HEK293 (cell line): Measurements from ENCODE around the gene ARHGAP35.
A peak's percentile ranks its signal among the peaks of the same experiment; 100 is the strongest.

Experiments
- CTCF ChIA-PET: fragments of 350-600 bp; formaldehyde crosslinking; extraction: SDS; loops from one replicate; lab custom pipeline; 2021; ENCODE audit warnings: antibody characterized with exemption; lab: Yijun Ruan, JAX
- POLR2A ChIA-PET: fragments of 300-600 bp; formaldehyde crosslinking; extraction: SDS; loops from one replicate; lab custom pipeline; 2020; ENCODE audit warnings: antibody characterized with exemption, inconsistent platforms; lab: Yijun Ruan, JAX
- H3K27ac ChIP-seq: fragments of 200-500 bp; sonication (Bioruptor generic); 2 replicates; pipeline ENCODE4 v1.5.1; 2014; ENCODE audit warnings: low read depth, low read length, control low read depth, inconsistent platforms; ENCODE audit errors: extremely low read depth
- H3K36me3 ChIP-seq, 2 experiments: fragments of 200-500 bp in 1 of 2; sonication (Bioruptor generic) in 1 of 2; 1 replicate in 1 of 2; 2 replicates in 1 of 2; pipeline ENCODE4 v1.5.1; 2014 to 2017; ENCODE audit warnings: inconsistent platforms in 2 of 2, low read length in 2 of 2; ENCODE audit not compliant: control insufficient read depth in 2 of 2, insufficient read depth in 1 of 2
- H3K4me1 ChIP-seq: fragments of 200-500 bp; sonication (Bioruptor generic); 2 replicates; pipeline ENCODE4 v1.5.1; 2014; ENCODE audit warnings: mild to moderate bottlenecking, low read length, inconsistent platforms; ENCODE audit not compliant: control insufficient read depth, insufficient read depth
- H3K4me3 ChIP-seq: 2 replicates; pipeline ENCODE4 v1.5.1; 2011; ENCODE audit warnings: low read depth, mild to moderate bottlenecking, control low read depth, low read length, moderate library complexity
- H3K9me3 ChIP-seq: fragments of 200-500 bp; sonication (Bioruptor generic); 2 replicates; pipeline ENCODE4 v1.5.1; 2014; ENCODE audit warnings: low read depth, low read length, inconsistent platforms; ENCODE audit not compliant: control insufficient read depth, insufficient read depth
- CTCF ChIP-seq: fragments of 450-650 bp; formaldehyde crosslinking; IDR thresholded peaks from 2 replicates; pipeline ENCODE4 v1.5.1; 2016; ENCODE audit warnings: missing biosample characterization, missing genetic modification characterization
- GLIS1 ChIP-seq: fragments of 450-650 bp; formaldehyde crosslinking; IDR thresholded peaks from 2 replicates; pipeline ENCODE4 v1.5.1; 2016; ENCODE audit warnings: missing biosample characterization, missing genetic modification characterization
- KLF7 ChIP-seq: fragments of 450-650 bp; formaldehyde crosslinking; IDR thresholded peaks from 2 replicates; pipeline ENCODE4 v1.5.1; 2016; ENCODE audit warnings: missing biosample characterization, missing genetic modification characterization, borderline replicate concordance
- PRDM1 ChIP-seq: fragments of 450-650 bp; formaldehyde crosslinking; IDR thresholded peaks from 2 replicates; pipeline ENCODE4; 2016; ENCODE audit warnings: missing biosample characterization, missing genetic modification characterization
- PRDM10 ChIP-seq: fragments of 450-650 bp; formaldehyde crosslinking; IDR thresholded peaks from 2 replicates; pipeline ENCODE4 v1.5.1; 2016; ENCODE audit warnings: missing biosample characterization, missing genetic modification characterization
- PRDM2 ChIP-seq: fragments of 450-650 bp; formaldehyde crosslinking; IDR thresholded peaks from 2 replicates; pipeline ENCODE4 v1.5.1; 2016; ENCODE audit warnings: missing biosample characterization, missing genetic modification characterization, borderline replicate concordance
- REST ChIP-seq: fragments of 450-650 bp; formaldehyde crosslinking; IDR thresholded peaks from 2 replicates; pipeline ENCODE4 v1.5.1; 2016; ENCODE audit warnings: missing biosample characterization, missing genetic modification characterization
- YY2 ChIP-seq: fragments of 450-650 bp; formaldehyde crosslinking; IDR thresholded peaks from 2 replicates; pipeline ENCODE4 v1.5.1; 2016; ENCODE audit warnings: missing biosample characterization, missing genetic modification characterization
- ZBTB20 ChIP-seq: fragments of 450-650 bp; formaldehyde crosslinking; IDR thresholded peaks from 2 replicates; pipeline ENCODE4 v1.5.1; 2016; ENCODE audit warnings: missing biosample characterization, missing genetic modification characterization
- ZNF239 ChIP-seq: fragments of 450-650 bp; formaldehyde crosslinking; IDR thresholded peaks from 2 replicates; pipeline ENCODE4 v1.5.1; 2016; ENCODE audit warnings: missing biosample characterization, missing genetic modification characterization
- ZNF398 ChIP-seq: fragments of 450-650 bp; formaldehyde crosslinking; IDR thresholded peaks from 2 replicates; pipeline ENCODE4 v1.5.1; 2017; ENCODE audit warnings: missing biosample characterization, missing genetic modification characterization
- ZNF501 ChIP-seq: fragments of 450-650 bp; formaldehyde crosslinking; IDR thresholded peaks from 2 replicates; pipeline ENCODE4 v1.5.1; 2016; ENCODE audit warnings: missing biosample characterization, missing genetic modification characterization
- ZNF626 ChIP-seq: fragments of 450-650 bp; sonication (Bioruptor Pico); formaldehyde crosslinking; IDR thresholded peaks from 2 replicates; pipeline ENCODE4 v1.5.1; 2018; ENCODE audit warnings: missing biosample characterization, missing genetic modification characterization, inconsistent platforms
- ZNF692 ChIP-seq: fragments of 450-650 bp; formaldehyde crosslinking; IDR thresholded peaks from 2 replicates; pipeline ENCODE4 v1.5.1; 2016; ENCODE audit warnings: missing biosample characterization, missing genetic modification characterization
- ZNF776 ChIP-seq: fragments of 450-650 bp; formaldehyde crosslinking; IDR thresholded peaks from 2 replicates; pipeline ENCODE4 v1.5.0; 2017; ENCODE audit warnings: missing biosample characterization, missing genetic modification characterization, borderline replicate concordance

Gene ARHGAP35

GRCh38 chr19:46861691-46862502 is 1.1 kb downstream of the ARHGAP35 start (continued):
- TF ChIP-seq ZNF239 (tag by site-specific recombination) (no peak), ZBTB20 (tag by site-specific recombination) (peak; percentile 93), KLF7 (tag by site-specific recombination) (no peak), ZNF626 (tag by site-specific recombination) (no peak), ZNF501 (tag by site-specific recombination) (no peak), ZNF692 (peak; percentile 52)

GRCh38 chr19:46862503-46862834 is 1.7 kb downstream of the ARHGAP35 start:
- peak overlapping the region; percentile 99; the same call in 1 of the 2 replicates for H3K27ac ChIP-seq
- CTCF ChIA-PET, result interaction anchor here (0.6 to 1.3 kb wide), 4 partner anchors 96 to 378 kb away, joined by 3 to 5 read pairs (median 4); no protein-coding TSS in a partner anchor

More at GRCh38 chr19:46862503-46862834, 1.7 kb downstream of the ARHGAP35 start:
- no peaks in the 10 kb centered on the region for H3K36me3 ChIP-seq
- H3K4me1 ChIP-seq, result peaks cover 42% of the 10 kb centered on the region
- no peaks in the 10 kb centered on the region for H3K9me3 ChIP-seq
- POLR2A ChIA-PET, result interaction anchor here (0.6 to 1.8 kb wide), 5 partner anchors 16 to 149 kb away, joined by 3 to 7 read pairs (median 3); no protein-coding TSS in a partner anchor
- H3K4me3 ChIP-seq, result peak overlapping the region; percentile 76
- TF ChIP-seq ZNF776, result no peak
- peak; percentile 89 for TF ChIP-seq REST (tag by site-specific recombination)
- TF ChIP-seq ZNF398 (tag by site-specific recombination), result peak; percentile 50; the same call in 1 of the 2 replicates
- TF ChIP-seq YY2, result no peak
- TF ChIP-seq PRDM2 (tag by site-specific recombination), result no peak
- TF ChIP-seq PRDM10, result 0 out of 2 replicates have a peak, but pooled peaks have one; percentile 27
- no peak for TF ChIP-seq CTCF (tag by site-specific recombination)
- TF ChIP-seq PRDM1 (tag by site-specific recombination), result 0 out of 2 replicates have a peak, but pooled peaks have one; percentile 5
- TF ChIP-seq GLIS1 (tag by site-specific recombination), result no peak; the same call in 1 of the 2 replicates
